T47D (cell line): ENCODE results near the gene UTS2R.

ENCODE experiments used
- DNase-seq, 2 experiments: peaks; one replicate each; pipeline versions ENCODE4 v3.0.0 to v3.0.0-alpha.2; 2011 to 2012; ENCODE audit warnings: low read depth in 1 of 2, low spot score in 1 of 2
- JUND ChIP-seq: IDR thresholded peaks from 2 replicates; pipeline ENCODE4 v1.6.1; 2012; ENCODE audit warnings: low read depth
- in situ Hi-C: cut with HindIII; loops from 2 replicates; pipeline ENCODE4 v1.10.0; 2016; ENCODE audit warnings: low sequenced_read_pairs, low pct_unique_long_range_greater_than_20kb

Gene UTS2R

DNA sequence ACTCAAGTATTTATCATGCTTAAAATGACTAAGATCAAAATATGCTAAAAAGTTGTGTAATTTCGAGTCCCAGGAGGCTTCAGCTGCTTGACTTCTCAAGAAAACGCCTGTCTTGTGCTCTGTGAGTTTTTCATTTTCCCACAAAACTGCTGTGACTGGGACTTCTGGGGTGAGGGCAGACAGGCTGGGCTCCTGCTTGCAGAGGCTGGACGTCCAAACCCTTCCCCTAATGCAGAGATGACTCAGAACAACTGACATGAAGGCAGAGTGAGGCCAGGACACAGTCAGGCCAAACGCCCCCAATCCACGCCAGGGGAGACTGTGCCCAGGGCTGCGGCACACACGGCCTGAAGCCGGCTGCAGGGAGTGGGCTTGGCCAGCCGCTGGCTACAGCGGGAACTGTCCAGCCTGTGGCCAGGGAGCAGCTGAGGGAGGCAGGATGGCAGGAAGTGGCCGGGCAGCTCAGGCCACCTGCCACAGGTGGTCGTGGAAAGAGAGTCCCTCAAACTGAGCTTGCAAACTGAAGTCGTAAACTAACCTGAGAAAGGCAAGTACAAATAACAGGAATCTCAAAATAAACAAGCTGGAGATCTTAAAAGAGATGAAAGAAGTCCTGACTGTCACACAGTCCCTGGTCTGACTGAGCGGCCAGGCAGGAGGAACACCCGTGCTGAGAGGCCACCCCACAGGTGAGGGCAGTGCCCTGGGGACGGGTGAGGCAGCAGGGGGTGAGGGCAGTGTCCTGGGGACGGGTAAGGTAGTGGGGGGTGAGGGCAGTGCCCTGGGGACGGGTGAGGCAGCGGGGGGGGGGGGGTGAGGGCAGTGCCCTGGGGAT lies 25.3 kb downstream of the UTS2R start:
- DNase-seq = peak; percentile 47 to 58
- in situ Hi-C loops = no loop called here
- no peak for TF ChIP-seq JUND

- DNase-seq = no peak
- no peak for TF ChIP-seq JUND
- in situ Hi-C loops = no loop called here
These were observed 26.1 kb downstream of the UTS2R start for GRCh38 chr17:82397449-82398335.

DNA sequence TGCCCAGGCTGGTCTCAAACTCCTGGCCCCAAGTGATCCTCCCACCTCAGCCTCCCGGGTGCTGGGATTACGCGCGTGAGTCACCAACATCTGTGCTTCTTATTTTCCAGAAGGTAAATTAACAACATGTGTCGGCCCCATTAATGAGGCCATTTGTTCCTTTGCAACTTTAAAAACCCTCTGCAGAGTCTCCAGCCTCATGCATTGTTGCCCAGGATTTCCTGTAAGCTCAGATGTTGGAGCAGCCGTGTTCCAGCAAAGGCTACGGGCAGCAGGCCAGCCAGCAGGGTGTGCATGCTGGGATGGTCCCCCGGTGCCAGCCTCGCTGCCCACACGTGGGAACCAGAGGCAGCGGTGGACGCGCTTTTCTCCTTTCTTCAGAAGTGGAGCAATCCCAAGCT lies 27.5 kb downstream of the UTS2R start:
- in situ Hi-C loops = no loop called here
- DNase-seq = no peak
- TF ChIP-seq JUND = no peak

DNA sequence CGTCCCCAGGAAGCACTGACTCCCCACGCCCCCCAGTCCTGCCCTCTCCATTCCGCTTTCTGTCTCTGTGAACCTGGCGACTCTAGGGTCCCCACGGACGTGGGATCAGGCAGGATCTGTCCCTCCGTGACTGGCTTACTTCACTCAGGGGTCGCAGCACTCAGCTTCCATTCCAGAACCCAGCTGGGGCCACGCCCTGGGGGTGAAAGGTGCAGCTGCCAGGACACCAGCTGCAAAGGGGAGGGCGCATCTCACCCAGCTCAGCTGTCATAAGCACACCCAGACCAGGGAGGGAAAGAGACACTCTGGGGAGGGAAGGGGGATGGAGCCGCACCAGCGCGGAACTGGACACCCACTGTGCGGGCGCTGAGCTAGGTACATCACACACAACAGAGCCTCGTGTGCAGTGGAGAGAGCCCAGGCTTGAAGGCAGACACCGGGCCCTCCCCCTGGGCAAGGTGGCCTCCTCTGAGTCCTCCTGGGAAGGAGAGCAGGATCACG lies 28.1 kb downstream of the UTS2R start:
- DNase-seq = no peak
- in situ Hi-C loops = no loop called here
- no peak for TF ChIP-seq JUND

DNA sequence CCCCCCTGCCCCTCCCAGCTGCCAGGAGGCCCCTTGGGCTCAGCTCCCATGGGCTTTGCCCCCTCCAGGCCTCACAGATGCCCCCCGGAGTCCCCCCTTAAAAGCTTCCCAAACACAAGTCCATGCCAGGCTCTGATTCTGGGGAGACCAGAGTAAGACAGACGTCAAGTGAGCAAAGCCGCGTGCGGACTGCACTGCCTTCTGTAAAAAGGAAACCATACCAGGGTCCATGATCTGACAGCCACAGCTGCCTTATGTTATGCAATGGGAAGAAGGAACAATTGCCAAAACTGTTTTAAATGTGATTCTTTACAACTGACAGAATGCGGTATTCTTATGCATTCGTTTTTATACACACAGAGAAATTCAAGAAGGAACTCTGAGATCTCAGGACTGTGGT lies 28.6 kb downstream of the UTS2R start:
- no peak for TF ChIP-seq JUND
- in situ Hi-C loops = no loop called here
- no peak for DNase-seq

DNA sequence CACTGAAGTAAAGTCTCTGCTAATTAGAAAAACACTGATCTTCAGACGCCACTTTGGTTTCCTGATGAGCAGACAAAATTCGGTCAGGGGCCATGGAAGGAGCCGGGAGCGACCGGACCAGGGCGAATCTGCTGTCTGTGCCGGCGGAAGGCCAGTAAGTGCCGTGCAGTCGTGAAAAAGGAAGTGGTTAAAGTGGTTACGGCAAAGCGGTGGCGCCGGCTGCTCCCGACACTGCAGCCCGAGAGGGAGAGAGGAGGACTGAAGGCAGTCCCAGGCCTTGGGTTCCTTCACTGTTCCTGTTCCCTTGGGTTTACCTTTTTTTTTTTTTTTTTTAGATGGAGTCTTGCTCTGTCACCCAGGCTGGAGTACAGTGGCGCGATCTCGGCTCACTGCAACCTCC lies 29.3 kb downstream of the UTS2R start:
- in situ Hi-C loops = no loop called here
- no peak for DNase-seq
- no peak for TF ChIP-seq JUND

GRCh38 chr17:82402865-82403264 lies 31.3 kb downstream of the UTS2R start:
- in situ Hi-C loops = no loop called here
- no peak for DNase-seq
- no peak for TF ChIP-seq JUND

DNA sequence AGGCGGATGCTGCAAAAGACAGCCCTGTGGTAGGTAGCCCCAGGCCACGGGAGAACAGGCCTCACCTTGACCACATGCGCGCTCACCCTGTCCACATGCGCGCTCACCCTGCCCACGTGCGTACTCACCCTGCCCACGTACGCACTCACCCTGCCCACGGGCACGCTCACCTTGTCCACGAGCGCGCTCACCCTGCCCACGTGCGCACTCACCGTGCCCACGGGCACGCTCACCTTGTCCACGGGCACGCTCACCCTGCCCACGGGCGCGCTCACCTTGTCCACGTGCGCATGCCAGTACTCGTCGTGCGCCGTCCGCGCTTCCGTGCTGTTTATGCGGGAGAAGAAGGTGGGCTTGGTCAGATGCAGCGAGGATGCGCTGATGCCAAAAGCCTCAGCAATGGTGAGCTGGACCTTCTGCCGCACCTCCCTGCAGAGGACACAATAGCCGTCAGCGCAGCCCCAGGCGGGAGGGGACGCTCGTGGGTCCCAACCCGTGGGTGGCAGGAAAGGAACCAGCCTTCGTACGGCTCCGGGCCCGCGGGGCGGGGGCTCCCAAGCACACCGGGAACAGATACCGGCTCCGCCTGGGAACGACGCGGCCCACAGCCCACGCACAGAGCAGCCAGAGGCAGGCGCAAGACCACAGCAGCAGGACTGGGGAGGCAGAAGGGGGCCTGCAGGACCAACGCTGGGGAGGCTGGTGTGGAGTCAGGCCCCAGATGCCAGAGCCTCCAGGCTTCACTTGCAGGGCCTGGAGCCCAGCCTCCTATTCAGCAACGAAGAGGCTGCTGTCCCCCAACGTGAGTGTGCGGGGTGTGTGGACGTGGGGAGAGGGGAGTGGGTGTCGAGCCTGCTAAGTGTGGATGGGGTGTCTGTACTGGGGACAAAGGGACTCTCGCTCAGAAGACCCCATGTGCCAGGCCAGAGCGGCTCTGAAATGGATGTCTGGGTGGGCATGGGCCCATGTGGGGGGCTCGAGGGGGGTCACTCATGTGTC lies 32.4 kb downstream of the UTS2R start:
- no peak for DNase-seq
- no peak for TF ChIP-seq JUND

GRCh38 chr17:82405051-82405450 lies 33.5 kb downstream of the UTS2R start:
- no peak for TF ChIP-seq JUND
- DNase-seq = no peak
- in situ Hi-C loops = no loop called here

More for the DNA sequence above, 32.4 kb downstream of the UTS2R start:
- in situ Hi-C loops = no loop called here

DNA sequence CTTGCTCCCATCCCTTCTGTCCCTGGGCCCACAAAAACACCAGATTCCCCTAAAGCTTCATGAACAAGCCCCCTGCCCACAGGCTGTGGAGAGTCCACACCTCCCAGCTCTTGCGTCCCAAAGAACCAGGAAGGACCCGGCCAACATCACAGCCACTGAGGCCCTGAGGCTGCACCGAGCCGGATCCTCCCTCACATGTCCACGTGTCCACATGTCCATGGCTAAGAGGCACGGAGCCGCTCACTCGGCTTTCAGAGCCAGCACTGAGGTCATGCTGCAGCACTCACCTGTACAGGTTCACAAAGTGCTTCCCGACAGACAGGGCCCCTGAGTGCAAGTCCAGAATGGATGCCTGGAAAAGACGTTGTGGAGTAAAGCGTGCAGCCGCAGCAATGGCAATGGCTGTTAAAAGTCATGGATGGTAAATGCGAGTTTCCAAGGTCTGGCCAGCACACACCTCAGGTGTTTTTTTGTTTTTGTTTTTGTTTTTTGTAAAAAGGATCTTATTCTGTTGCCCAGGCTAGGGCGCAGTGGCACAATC lies 34.6 kb downstream of the UTS2R start:
- in situ Hi-C loops = no loop called here
- DNase-seq = no peak
- no peak for TF ChIP-seq JUND

- DNase-seq = no peak
- in situ Hi-C loops = no loop called here
- TF ChIP-seq JUND = no peak
These were observed 35.7 kb downstream of the UTS2R start for GRCh38 chr17:82407255-82407654.
